HepG2 (cell line): ENCODE data around the gene ACSL4. TPM values are rescaled to one million over a fixed set of nuclear protein-coding genes. Genes with fewer than 3 reads are reported as not detected.

ENCODE experiments used
- ATAC-seq: fragments of 200-7000 bp; cut with Tn5 transposase; 3 replicates; pipeline ENCODE4 v1.9.1; 2020; ENCODE audit warnings: mild to moderate bottlenecking, moderate library complexity
- BruUV-seq: library from RNA; stranded (reverse); fragments of 400-500 nt; replicated peaks from 2 replicates; lab custom pipeline; 2021; lab: Mats Ljungman, UMichigan
- CTCF ChIA-PET: fragments of 300-600 bp; formaldehyde crosslinking; extraction: SDS; loops from one replicate; lab custom pipeline; 2021; ENCODE audit warnings: low total read pairs, inconsistent platforms, low intra/inter-chr PET ratio; lab: Yijun Ruan, JAX
- POLR2A ChIA-PET: fragments of 350-600 bp; sonication (Branson Sonifier 250); formaldehyde crosslinking; loops from one replicate; lab custom pipeline; 2020; ENCODE audit warnings: antibody characterized with exemption, inconsistent platforms; lab: Yijun Ruan, JAX
- DNase-seq: peaks from one replicate; pipeline ENCODE4 v3.0.0-alpha.2; 2015; ENCODE audit warnings: low spot score
- FAIRE-seq: peaks from 3 replicates; lab custom pipeline; 2011; peaks lifted over from hg19 to GRCh38; lab: Jason Lieb, UNC
- H2AFZ ChIP-seq: one replicate; pipeline ENCODE4 v1.6.1; 2011; ENCODE audit warnings: low read length, inconsistent platforms
- H3K27ac ChIP-seq: fragments of 300-600 bp; 3 replicates; pipeline ENCODE4 v1.8.0; 2011; ENCODE audit warnings: mixed run types, mild to moderate bottlenecking, mixed read lengths, low read length, inconsistent platforms; ENCODE audit not compliant: insufficient read depth; ENCODE audit errors: extremely low read length
- H3K27me3 ChIP-seq, 2 experiments: fragments of 200-600 bp in 1 of 2; 2 replicates in 1 of 2; 3 replicates in 1 of 2; pipeline versions ENCODE4 v1.6.0 to v1.8.0; 2011; ENCODE audit warnings: low read length in 2 of 2, mild to moderate bottlenecking in 2 of 2, moderate library complexity in 2 of 2, inconsistent platforms in 1 of 2; ENCODE audit not compliant: insufficient read depth in 2 of 2, control insufficient read depth in 1 of 2
- H3K36me3 ChIP-seq, 2 experiments: fragments of 200-600 bp in 1 of 2; replicated peaks in 1 of 2; 2 replicates in 1 of 2; 3 replicates in 1 of 2; pipeline versions ENCODE4 v1.5.1 to v1.8.0; 2011; ENCODE audit warnings: low read length in 2 of 2, inconsistent platforms in 1 of 2; ENCODE audit not compliant: insufficient read depth in 2 of 2, control insufficient read depth in 1 of 2
- H3K4me1 ChIP-seq: 2 replicates; pipeline ENCODE4 v1.5.1; 2012; ENCODE audit warnings: low read length, inconsistent platforms; ENCODE audit not compliant: insufficient read depth
- H3K4me2 ChIP-seq: 2 replicates; pipeline ENCODE4 v1.6.0; 2011; ENCODE audit warnings: low read depth, low read length, inconsistent platforms
- H3K4me3 ChIP-seq, 3 experiments: fragments of 200-600 bp in 1 of 3; sonication (generic), shearing (Covaris generic) in 1 of 3; replicated peaks in 1 of 3; 2 replicates each; pipeline ENCODE4 v1.5.1; 2011 to 2016; ENCODE audit warnings: low read length in 3 of 3, inconsistent platforms in 2 of 3, low read depth in 2 of 3, mild to moderate bottlenecking in 2 of 3, control low read depth in 1 of 3, mixed read lengths in 1 of 3; ENCODE audit not compliant: insufficient read depth in 1 of 3
- H3K79me2 ChIP-seq: one replicate; pipeline ENCODE4 v1.6.1; 2011; ENCODE audit warnings: low read length, inconsistent platforms; ENCODE audit not compliant: insufficient read depth
- H3K9ac ChIP-seq: 2 replicates; pipeline ENCODE4 v1.6.0; 2011; ENCODE audit warnings: mild to moderate bottlenecking, low read depth, low read length, inconsistent platforms; ENCODE audit not compliant: insufficient read depth
- H3K9me3 ChIP-seq: 2 replicates; pipeline ENCODE4 v1.5.1; 2012; ENCODE audit warnings: mild to moderate bottlenecking, low read length
- H4K20me1 ChIP-seq: 2 replicates; pipeline ENCODE4 v1.6.0; 2011; ENCODE audit warnings: inconsistent platforms, mild to moderate bottlenecking, low read length, moderate library complexity; ENCODE audit not compliant: insufficient read depth
- NCOA1 ChIP-seq: sonication (generic); formaldehyde crosslinking; IDR thresholded peaks from 2 replicates; pipeline ENCODE4 v1.9.0; 2021; ENCODE audit warnings: missing genetic modification reagents
- NCOA2 ChIP-seq: sonication (generic); formaldehyde crosslinking; IDR thresholded peaks from 2 replicates; pipeline ENCODE4 v1.8.0; 2022; ENCODE audit warnings: inconsistent platforms
- NFKBIZ ChIP-seq: IDR thresholded peaks from 2 replicates; pipeline ENCODE4 v1.6.1; 2018; ENCODE audit warnings: missing genetic modification reagents, missing compliant biosample characterization
- PHF20 ChIP-seq: sonication (generic); formaldehyde crosslinking; IDR thresholded peaks from 2 replicates; pipeline ENCODE4 v1.5.0; 2020; ENCODE audit warnings: mild to moderate bottlenecking, missing genetic modification reagents
- PHF5A ChIP-seq: IDR thresholded peaks from one replicate; pipeline ENCODE4 v1.6.1; 2018; ENCODE audit warnings: low read depth, missing genetic modification reagents; ENCODE audit not compliant: unreplicated experiment
- SOX5 ChIP-seq: IDR thresholded peaks from 2 replicates; pipeline ENCODE4 v1.6.1; 2016; ENCODE audit warnings: borderline replicate concordance
- SSRP1 ChIP-seq: IDR thresholded peaks from 2 replicates; pipeline ENCODE4 v1.6.1; 2016; ENCODE audit warnings: control low read depth
- THAP7 ChIP-seq: sonication (generic); formaldehyde crosslinking; IDR thresholded peaks from 2 replicates; pipeline ENCODE4 v1.8.1; 2023; ENCODE audit warnings: mild to moderate bottlenecking, missing genetic modification reagents
- TOE1 ChIP-seq: sonication (generic); formaldehyde crosslinking; IDR thresholded peaks from 2 replicates; pipeline ENCODE4 v1.4.0; 2020; ENCODE audit warnings: mild to moderate bottlenecking, missing genetic modification reagents
- TRIM22 ChIP-seq: fragments of 450-650 bp; IDR thresholded peaks from 2 replicates; pipeline ENCODE4 v1.6.1; 2017
- ZNF235 ChIP-seq: sonication (generic); formaldehyde crosslinking; IDR thresholded peaks from 2 replicates; pipeline ENCODE4 v1.8.1; 2023; ENCODE audit warnings: mild to moderate bottlenecking, missing genetic modification reagents, borderline replicate concordance
- ZNF3 ChIP-seq: IDR thresholded peaks from 2 replicates; pipeline ENCODE4 v1.7.0; 2017; ENCODE audit warnings: inconsistent platforms
- ZNF33B ChIP-seq: sonication (generic); formaldehyde crosslinking; IDR thresholded peaks from 2 replicates; pipeline ENCODE4 v1.5.1; 2020; ENCODE audit warnings: mild to moderate bottlenecking, missing genetic modification reagents
- ZNF367 ChIP-seq: sonication (generic); formaldehyde crosslinking; IDR thresholded peaks from 2 replicates; pipeline ENCODE4 v1.4.0; 2020; ENCODE audit warnings: missing genetic modification reagents, borderline replicate concordance
- ZNF547 ChIP-seq: sonication (generic); formaldehyde crosslinking; IDR thresholded peaks from 2 replicates; pipeline ENCODE4 v1.5.1; 2020; ENCODE audit warnings: mild to moderate bottlenecking, missing genetic modification reagents
- WGBS: methylation state at CpG from one replicate; pipeline ENCODE4 v1.1.6; 2017; ENCODE audit warnings: low lambda C conversion rate; 5-methylcytosine and 5-hydroxymethylcytosine counted together
- in situ Hi-C: cut with HindIII; loops from 2 replicates; pipeline ENCODE4 v1.10.0; 2017; ENCODE audit warnings: low pct_unique_long_range_greater_than_20kb; ENCODE audit not compliant: extremely low pct_ligation_motif_present
- intact Hi-C: fragments of 100-400 bp; cut with micrococcal nuclease; formaldehyde crosslinking; loops from one replicate; pipeline ENCODE4 v1.10.0; 2022; ENCODE audit not compliant: unreplicated experiment
- polyA plus RNA-seq, 8 experiments: library from polyadenylated mRNA; depleted of rRNA in 3 of 8; stranded (reverse) in 7 of 8; unstranded in 1 of 8; fragments of >200 nt; fragmentation: Illumina TruSeq in 4 of 8; extraction: Trizol in 4 of 8; gene quantifications; 2 replicates each; pipeline versions ENCODE4 v1.2.1 to v1.2.3, GENCODE V29; 2011 to 2016; ENCODE audit warnings: low read depth in 4 of 8, missing spikeins in 1 of 8, mixed read lengths in 1 of 8; ENCODE audit not compliant: insufficient read depth in 1 of 8
- total RNA-seq, 5 experiments: library from RNA; depleted of rRNA; stranded (reverse); fragments of >200 nt; fragmentation: Illumina TruSeq; extraction: Trizol; gene quantifications; 2 replicates each; pipeline ENCODE4 v1.2.3, GENCODE V29; 2016; ENCODE audit warnings: low read depth in 1 of 5
- TF ChIP-seq, protein P1 (sequence below): sonication (generic); formaldehyde crosslinking; IDR thresholded peaks from 2 replicates; pipeline ENCODE4 v1.4.0; 2020; ENCODE audit warnings: missing genetic modification reagents, mild to moderate bottlenecking, borderline replicate concordance
- TF ChIP-seq, protein P2 (sequence below): sonication (generic); formaldehyde crosslinking; IDR thresholded peaks from 2 replicates; pipeline ENCODE4 v1.4.0; 2020; ENCODE audit warnings: missing genetic modification reagents

Gene ACSL4
- total and polyA plus RNA-seq, 2 of the 13 experiments (the other 11 are each of a cell fraction or from before 2014, with no cell fraction given), result 207 to 316 TPM

- TF ChIP-seq PHF20 (CRISPR knock-in tag), result no peak
- no peak for TF ChIP-seq NCOA1
- no peak for TF ChIP-seq TOE1 (CRISPR knock-in tag)
Measured at GRCh38 chrX:109751698-109752097, 18.6 kb upstream of the ACSL4 start (continued).

DNA sequence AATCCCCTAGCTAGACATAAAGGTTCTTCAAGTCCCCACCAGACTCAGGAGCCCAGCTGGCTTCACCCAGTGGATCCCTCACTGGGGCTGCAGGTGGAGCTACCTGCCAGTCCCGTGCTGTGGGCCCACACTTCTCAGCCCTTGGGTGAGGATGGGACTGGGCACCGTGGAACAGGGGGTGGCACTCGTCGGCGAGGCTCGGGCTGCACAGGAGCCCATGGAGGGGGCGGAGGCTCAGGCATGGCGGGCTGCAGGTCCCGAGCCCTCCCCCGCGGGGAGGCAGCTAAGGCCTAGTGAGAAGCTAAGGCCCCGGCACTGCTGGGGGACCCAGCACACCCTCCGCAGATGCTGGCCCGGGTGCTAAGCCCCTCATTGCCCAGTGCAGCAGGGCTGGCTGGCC lies 16.1 kb upstream of the ACSL4 start:
- WGBS, result no CpG with 5 or more reads among the region's 14 CpGs
- POLR2A ChIA-PET, result no interaction called here
- BruUV-seq, result no TSS peak
- TF ChIP-seq ZNF33B (CRISPR knock-in tag), result no peak
- TF ChIP-seq NCOA2 (CRISPR knock-in tag), result no peak
- TF ChIP-seq ZNF235 (CRISPR knock-in tag), result no peak
- TF ChIP-seq, protein P1, sequence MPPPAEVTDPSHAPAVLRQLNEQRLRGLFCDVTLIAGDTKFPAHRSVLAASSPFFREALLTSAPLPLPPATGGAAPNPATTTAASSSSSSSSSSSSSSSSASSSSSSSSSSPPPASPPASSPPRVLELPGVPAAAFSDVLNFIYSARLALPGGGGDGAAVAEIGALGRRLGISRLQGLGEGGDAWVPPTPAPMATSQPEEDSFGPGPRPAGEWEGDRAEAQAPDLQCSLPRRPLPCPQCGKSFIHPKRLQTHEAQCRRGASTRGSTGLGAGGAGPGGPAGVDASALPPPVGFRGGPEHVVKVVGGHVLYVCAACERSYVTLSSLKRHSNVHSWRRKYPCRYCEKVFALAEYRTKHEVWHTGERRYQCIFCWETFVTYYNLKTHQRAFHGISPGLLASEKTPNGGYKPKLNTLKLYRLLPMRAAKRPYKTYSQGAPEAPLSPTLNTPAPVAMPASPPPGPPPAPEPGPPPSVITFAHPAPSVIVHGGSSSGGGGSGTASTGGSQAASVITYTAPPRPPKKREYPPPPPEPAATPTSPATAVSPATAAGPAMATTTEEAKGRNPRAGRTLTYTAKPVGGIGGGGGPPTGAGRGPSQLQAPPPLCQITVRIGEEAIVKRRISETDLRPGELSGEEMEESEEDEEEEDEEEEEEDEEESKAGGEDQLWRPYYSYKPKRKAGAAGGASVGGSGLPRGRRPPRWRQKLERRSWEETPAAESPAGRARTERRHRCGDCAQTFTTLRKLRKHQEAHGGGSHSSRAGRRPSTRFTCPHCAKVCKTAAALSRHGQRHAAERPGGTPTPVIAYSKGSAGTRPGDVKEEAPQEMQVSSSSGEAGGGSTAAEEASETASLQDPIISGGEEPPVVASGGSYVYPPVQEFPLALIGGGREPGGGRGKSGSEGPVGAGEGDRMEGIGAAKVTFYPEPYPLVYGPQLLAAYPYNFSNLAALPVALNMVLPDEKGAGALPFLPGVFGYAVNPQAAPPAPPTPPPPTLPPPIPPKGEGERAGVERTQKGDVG (CRISPR knock-in tag), result no peak
- no peak for TF ChIP-seq SSRP1 (CRISPR knock-in tag)
- TF ChIP-seq ZNF3 (CRISPR knock-in tag), result no peak
- TF ChIP-seq ZNF367 (CRISPR knock-in tag), result no peak
- TF ChIP-seq ZNF547 (CRISPR knock-in tag), result no peak
- TF ChIP-seq, protein P2, sequence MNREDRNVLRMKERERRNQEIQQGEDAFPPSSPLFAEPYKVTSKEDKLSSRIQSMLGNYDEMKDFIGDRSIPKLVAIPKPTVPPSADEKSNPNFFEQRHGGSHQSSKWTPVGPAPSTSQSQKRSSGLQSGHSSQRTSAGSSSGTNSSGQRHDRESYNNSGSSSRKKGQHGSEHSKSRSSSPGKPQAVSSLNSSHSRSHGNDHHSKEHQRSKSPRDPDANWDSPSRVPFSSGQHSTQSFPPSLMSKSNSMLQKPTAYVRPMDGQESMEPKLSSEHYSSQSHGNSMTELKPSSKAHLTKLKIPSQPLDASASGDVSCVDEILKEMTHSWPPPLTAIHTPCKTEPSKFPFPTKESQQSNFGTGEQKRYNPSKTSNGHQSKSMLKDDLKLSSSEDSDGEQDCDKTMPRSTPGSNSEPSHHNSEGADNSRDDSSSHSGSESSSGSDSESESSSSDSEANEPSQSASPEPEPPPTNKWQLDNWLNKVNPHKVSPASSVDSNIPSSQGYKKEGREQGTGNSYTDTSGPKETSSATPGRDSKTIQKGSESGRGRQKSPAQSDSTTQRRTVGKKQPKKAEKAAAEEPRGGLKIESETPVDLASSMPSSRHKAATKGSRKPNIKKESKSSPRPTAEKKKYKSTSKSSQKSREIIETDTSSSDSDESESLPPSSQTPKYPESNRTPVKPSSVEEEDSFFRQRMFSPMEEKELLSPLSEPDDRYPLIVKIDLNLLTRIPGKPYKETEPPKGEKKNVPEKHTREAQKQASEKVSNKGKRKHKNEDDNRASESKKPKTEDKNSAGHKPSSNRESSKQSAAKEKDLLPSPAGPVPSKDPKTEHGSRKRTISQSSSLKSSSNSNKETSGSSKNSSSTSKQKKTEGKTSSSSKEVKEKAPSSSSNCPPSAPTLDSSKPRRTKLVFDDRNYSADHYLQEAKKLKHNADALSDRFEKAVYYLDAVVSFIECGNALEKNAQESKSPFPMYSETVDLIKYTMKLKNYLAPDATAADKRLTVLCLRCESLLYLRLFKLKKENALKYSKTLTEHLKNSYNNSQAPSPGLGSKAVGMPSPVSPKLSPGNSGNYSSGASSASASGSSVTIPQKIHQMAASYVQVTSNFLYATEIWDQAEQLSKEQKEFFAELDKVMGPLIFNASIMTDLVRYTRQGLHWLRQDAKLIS (CRISPR knock-in tag), result no peak
- no peak for TF ChIP-seq THAP7 (CRISPR knock-in tag)
- TF ChIP-seq NFKBIZ (CRISPR knock-in tag), result no peak
- no peak for TF ChIP-seq PHF5A (CRISPR knock-in tag)
- TF ChIP-seq TRIM22, result no peak
- no peak for TF ChIP-seq SOX5 (CRISPR knock-in tag)

More for the DNA sequence above, 16.1 kb upstream of the ACSL4 start:
- in situ Hi-C loops (no loop called here), intact Hi-C loops (no loop called here)
- FAIRE-seq (no peak), DNase-seq (no peak), ATAC-seq (no peak)
- no peaks in the 10 kb centered on the region for H3K36me3 ChIP-seq
- H3K27ac ChIP-seq, result no peak overlapping the region
- no peaks in the 10 kb centered on the region for H3K9me3 ChIP-seq
- H3K27me3 ChIP-seq, result no peaks in the 10 kb centered on the region
- no peak overlapping the region for H3K4me2 ChIP-seq
- H3K4me3 ChIP-seq, result no peak overlapping the region
- no peaks in the 10 kb centered on the region for H4K20me1 ChIP-seq
- H2AFZ ChIP-seq, result no peak overlapping the region
- peaks cover 41% of the 10 kb centered on the region for H3K4me1 ChIP-seq
- no peaks in the 10 kb centered on the region for H3K79me2 ChIP-seq
- H3K9ac ChIP-seq, result no peak overlapping the region
- CTCF ChIA-PET, result no interaction called here
